Nephron (organoid): ENCODE measurements around the gene PSME1.
A peak's percentile ranks its signal among the peaks of the same experiment; 100 is the strongest.

ENCODE experiments used
- H3K27ac Mint-ChIP-seq, 3 experiments: 2 replicates each; pipeline ENCODE4 v1.8.0; 2020; ENCODE audit warnings: mixed read lengths in 3 of 3, mild to moderate bottlenecking in 2 of 3, moderate library complexity in 1 of 3
- H3K27me3 Mint-ChIP-seq: 2 replicates; pipeline ENCODE4 v1.8.0; 2021; ENCODE audit warnings: low read depth, mild to moderate bottlenecking, moderate library complexity, mixed read lengths
- H3K36me3 Mint-ChIP-seq: 2 replicates; pipeline ENCODE4 v1.8.0; 2020; ENCODE audit warnings: low read depth, mixed read lengths
- H3K4me1 Mint-ChIP-seq: 2 replicates; pipeline ENCODE4 v1.8.0; 2020; ENCODE audit warnings: mixed read lengths
- H3K4me3 Mint-ChIP-seq, 3 experiments: 2 replicates each; pipeline ENCODE4 v1.8.0; 2020; ENCODE audit warnings: mild to moderate bottlenecking in 3 of 3, mixed read lengths in 3 of 3, moderate library complexity in 2 of 3
- H3K9me3 Mint-ChIP-seq: 2 replicates; pipeline ENCODE4 v1.8.0; 2020; ENCODE audit warnings: mixed read lengths
- CTCF ChIP-seq, 3 experiments: fragments of 200-600 bp; sonication (generic); IDR thresholded peaks; one replicate each; pipeline ENCODE4 v1.5.0; 2021; ENCODE audit warnings: antibody characterized with exemption in 3 of 3; ENCODE audit not compliant: unreplicated experiment in 3 of 3

The PSME1 gene

GRCh38 chr14:24185026-24185425 lies 49.0 kb downstream of the PSME1 start:
- Mint-ChIP-seq H3K27me3 (no peaks in the 10 kb centered on the region), H3K36me3 (peaks cover 31% of the 10 kb centered on the region), H3K9me3 (no peaks in the 10 kb centered on the region), H3K27ac (no peak overlapping the region), H3K4me1 (peaks cover 27% of the 10 kb centered on the region), H3K4me3 (peak overlapping the region in 2 of 3 experiments; percentile 24 to 46)
- no peak for TF ChIP-seq CTCF (IDR thresholded peaks at IDR 0.05; ENCODE audit: unreplicated experiment in 3 of 3)

GRCh38 chr14:24185741-24186140 lies 49.7 kb downstream of the PSME1 start:
- no peak for TF ChIP-seq CTCF (IDR thresholded peaks at IDR 0.05; ENCODE audit: unreplicated experiment in 3 of 3)
- Mint-ChIP-seq H3K36me3 (peaks cover 29% of the 10 kb centered on the region), H3K4me3 (peak overlapping the region in 2 of 3 experiments; percentile 47 to 55), H3K27me3 (no peaks in the 10 kb centered on the region), H3K27ac (no peak overlapping the region), H3K9me3 (no peaks in the 10 kb centered on the region), H3K4me1 (peaks cover 29% of the 10 kb centered on the region)

GRCh38 chr14:24186831-24187538 lies 51.0 kb downstream of the PSME1 start:
- Mint-ChIP-seq H3K27me3 (no peaks in the 10 kb centered on the region), H3K4me1 (peaks cover 29% of the 10 kb centered on the region), H3K36me3 (peaks cover 28% of the 10 kb centered on the region), H3K27ac (no peak overlapping the region), H3K4me3 (peak overlapping the region; percentile 93 to 95 (median 94)), H3K9me3 (no peaks in the 10 kb centered on the region)
- no peak for TF ChIP-seq CTCF (IDR thresholded peaks at IDR 0.05; ENCODE audit: unreplicated experiment in 3 of 3)

- TF ChIP-seq CTCF (IDR thresholded peaks at IDR 0.05; ENCODE audit: unreplicated experiment in 3 of 3), result no peak
- H3K9me3 Mint-ChIP-seq, result no peaks in the 10 kb centered on the region
- peaks cover 28% of the 10 kb centered on the region for H3K36me3 Mint-ChIP-seq
- H3K27me3 Mint-ChIP-seq, result no peaks in the 10 kb centered on the region
- peak overlapping the region; percentile 93 to 95 (median 94) for H3K4me3 Mint-ChIP-seq
- H3K27ac Mint-ChIP-seq, result peak overlapping the region; percentile 44 to 90 (median 88)
- H3K4me1 Mint-ChIP-seq, result peaks cover 29% of the 10 kb centered on the region
These were observed 51.5 kb downstream of the PSME1 start for GRCh38 chr14:24187539-24187915.
